ENCODE data around the gene MYO1D. TPM values are rescaled to one million over a fixed set of nuclear protein-coding genes. Genes with fewer than 3 reads are reported as not detected.

MYO1D gene
- total RNA-seq, 1 donor from 2014 or later: 18.0 TPM

DNA sequence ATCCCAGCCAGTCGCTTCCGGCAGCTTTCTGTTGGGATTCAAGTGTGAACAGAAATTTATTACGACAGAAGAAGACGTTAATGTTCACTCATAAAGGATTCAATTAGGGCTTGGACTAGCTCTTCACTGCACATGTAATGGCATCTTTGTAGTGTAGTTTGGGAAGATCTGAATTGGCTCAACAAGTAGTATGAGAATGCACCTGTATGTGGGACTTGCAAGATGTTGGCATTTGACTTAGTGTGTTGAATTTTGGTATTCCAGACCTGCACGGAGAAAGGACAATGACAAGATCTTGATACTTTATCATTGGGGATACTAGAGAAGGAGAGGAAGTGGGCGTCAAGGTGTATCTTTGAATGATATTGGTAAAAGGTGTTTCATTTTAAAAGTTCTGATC is 431.4 kb downstream of the MYO1D start:
- Histone ChIP-seq H4K20me1 (ENCODE audit: insufficient read depth, low read length) (peaks cover 53% of the 10 kb centered on the region), H3K9ac (ENCODE audit: low read length) (peak overlapping the region; percentile 99), H3K36me3 (ENCODE audit: insufficient read depth, low read length) (peaks cover 18% of the 10 kb centered on the region), H3K79me2 (ENCODE audit: insufficient read depth, low read length) (peaks cover 61% of the 10 kb centered on the region), H3K4me1 (ENCODE audit: insufficient read depth, low read length) (peaks cover 11% of the 10 kb centered on the region), H3K4me2 (ENCODE audit: low read length) (peak overlapping the region; percentile 89), H3K4me3 (ENCODE audit: insufficient read depth, low read depth, low read length) (peak overlapping the region; percentile 96), H3K27me3 (ENCODE audit: insufficient read depth, low read length) (no peaks in the 10 kb centered on the region), H3K27ac (ENCODE audit: low read depth, low read length) (peak overlapping the region; percentile 96), H3K9me3 (ENCODE audit: insufficient read depth, low read depth, low read length) (no peaks in the 10 kb centered on the region), H2AFZ (ENCODE audit: low read depth, low read length) (no peak overlapping the region)
- H3K27ac Mint-ChIP-seq (ENCODE audit: unreplicated experiment): peak overlapping the region; percentile 70
- H3K9me3 Mint-ChIP-seq (ENCODE audit: unreplicated experiment): no peaks in the 10 kb centered on the region
- peaks cover 7% of the 10 kb centered on the region for H3K36me3 Mint-ChIP-seq (ENCODE audit: low read depth, unreplicated experiment)
- FAIRE-seq: no peak
- H3K4me3 Mint-ChIP-seq (ENCODE audit: unreplicated experiment): peak overlapping the region; percentile 88
- peaks cover 8% of the 10 kb centered on the region for H3K27me3 Mint-ChIP-seq (ENCODE audit: low read depth, unreplicated experiment)
- peaks cover 14% of the 10 kb centered on the region for H3K4me1 Mint-ChIP-seq (ENCODE audit: low read depth, unreplicated experiment)
- TF ChIP-seq EZH2 (IDR thresholded peaks at IDR 0.05; ENCODE audit: insufficient read depth, low read length): no peak
- TF ChIP-seq, protein P1, sequence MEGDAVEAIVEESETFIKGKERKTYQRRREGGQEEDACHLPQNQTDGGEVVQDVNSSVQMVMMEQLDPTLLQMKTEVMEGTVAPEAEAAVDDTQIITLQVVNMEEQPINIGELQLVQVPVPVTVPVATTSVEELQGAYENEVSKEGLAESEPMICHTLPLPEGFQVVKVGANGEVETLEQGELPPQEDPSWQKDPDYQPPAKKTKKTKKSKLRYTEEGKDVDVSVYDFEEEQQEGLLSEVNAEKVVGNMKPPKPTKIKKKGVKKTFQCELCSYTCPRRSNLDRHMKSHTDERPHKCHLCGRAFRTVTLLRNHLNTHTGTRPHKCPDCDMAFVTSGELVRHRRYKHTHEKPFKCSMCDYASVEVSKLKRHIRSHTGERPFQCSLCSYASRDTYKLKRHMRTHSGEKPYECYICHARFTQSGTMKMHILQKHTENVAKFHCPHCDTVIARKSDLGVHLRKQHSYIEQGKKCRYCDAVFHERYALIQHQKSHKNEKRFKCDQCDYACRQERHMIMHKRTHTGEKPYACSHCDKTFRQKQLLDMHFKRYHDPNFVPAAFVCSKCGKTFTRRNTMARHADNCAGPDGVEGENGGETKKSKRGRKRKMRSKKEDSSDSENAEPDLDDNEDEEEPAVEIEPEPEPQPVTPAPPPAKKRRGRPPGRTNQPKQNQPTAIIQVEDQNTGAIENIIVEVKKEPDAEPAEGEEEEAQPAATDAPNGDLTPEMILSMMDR (IDR thresholded peaks at IDR 0.05; ENCODE audit: insufficient read depth, low read depth, low read length): no peak
- no peak for DNase-seq (ENCODE audit: low read depth)

DNA sequence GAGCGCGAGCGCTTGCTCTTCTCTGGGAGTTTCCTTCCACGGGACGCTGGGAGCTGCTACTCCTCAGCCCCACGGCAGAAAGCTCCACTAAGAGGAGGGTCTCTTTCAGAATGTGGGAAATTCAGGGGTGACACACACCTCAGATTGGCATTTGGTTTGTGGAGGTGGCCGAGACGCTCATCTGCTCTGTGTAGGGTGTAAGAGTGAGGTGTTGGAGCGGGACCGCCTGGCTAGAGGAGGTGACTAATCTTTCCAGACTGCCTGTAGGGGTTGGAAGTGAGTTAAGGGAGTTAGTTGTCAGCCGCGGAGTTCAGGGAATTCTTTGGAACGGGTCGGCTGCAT is 431.9 kb downstream of the MYO1D start:
- Histone ChIP-seq H3K9me3 (ENCODE audit: insufficient read depth, low read depth, low read length) (no peaks in the 10 kb centered on the region), H3K4me1 (ENCODE audit: insufficient read depth, low read length) (peaks cover 11% of the 10 kb centered on the region), H4K20me1 (ENCODE audit: insufficient read depth, low read length) (peaks cover 50% of the 10 kb centered on the region), H3K27ac (ENCODE audit: low read depth, low read length) (peak overlapping the region; percentile 96), H3K9ac (ENCODE audit: low read length) (peak overlapping the region; percentile 99), H3K4me2 (ENCODE audit: low read length) (peak overlapping the region; percentile 89), H3K4me3 (ENCODE audit: insufficient read depth, low read depth, low read length) (peak overlapping the region; percentile 96), H3K79me2 (ENCODE audit: insufficient read depth, low read length) (peaks cover 58% of the 10 kb centered on the region), H2AFZ (ENCODE audit: low read depth, low read length) (peak overlapping the region; percentile 62), H3K36me3 (ENCODE audit: insufficient read depth, low read length) (peaks cover 18% of the 10 kb centered on the region), H3K27me3 (ENCODE audit: insufficient read depth, low read length) (no peaks in the 10 kb centered on the region)
- Mint-ChIP-seq H3K4me3 (ENCODE audit: unreplicated experiment) (peak overlapping the region; percentile 88), H3K27me3 (ENCODE audit: low read depth, unreplicated experiment) (peaks cover 8% of the 10 kb centered on the region), H3K9me3 (ENCODE audit: unreplicated experiment) (no peaks in the 10 kb centered on the region), H3K4me1 (ENCODE audit: low read depth, unreplicated experiment) (peaks cover 14% of the 10 kb centered on the region), H3K27ac (ENCODE audit: unreplicated experiment) (peak overlapping the region; percentile 70), H3K36me3 (ENCODE audit: low read depth, unreplicated experiment) (peaks cover 7% of the 10 kb centered on the region)
- DNase-seq (ENCODE audit: low read depth) (peak; percentile 70), FAIRE-seq (no peak)
- TF ChIP-seq EZH2 (IDR thresholded peaks at IDR 0.05; ENCODE audit: insufficient read depth, low read length): no peak
- TF ChIP-seq, protein P1 (IDR thresholded peaks at IDR 0.05; ENCODE audit: insufficient read depth, low read depth, low read length): no peak

DNA sequence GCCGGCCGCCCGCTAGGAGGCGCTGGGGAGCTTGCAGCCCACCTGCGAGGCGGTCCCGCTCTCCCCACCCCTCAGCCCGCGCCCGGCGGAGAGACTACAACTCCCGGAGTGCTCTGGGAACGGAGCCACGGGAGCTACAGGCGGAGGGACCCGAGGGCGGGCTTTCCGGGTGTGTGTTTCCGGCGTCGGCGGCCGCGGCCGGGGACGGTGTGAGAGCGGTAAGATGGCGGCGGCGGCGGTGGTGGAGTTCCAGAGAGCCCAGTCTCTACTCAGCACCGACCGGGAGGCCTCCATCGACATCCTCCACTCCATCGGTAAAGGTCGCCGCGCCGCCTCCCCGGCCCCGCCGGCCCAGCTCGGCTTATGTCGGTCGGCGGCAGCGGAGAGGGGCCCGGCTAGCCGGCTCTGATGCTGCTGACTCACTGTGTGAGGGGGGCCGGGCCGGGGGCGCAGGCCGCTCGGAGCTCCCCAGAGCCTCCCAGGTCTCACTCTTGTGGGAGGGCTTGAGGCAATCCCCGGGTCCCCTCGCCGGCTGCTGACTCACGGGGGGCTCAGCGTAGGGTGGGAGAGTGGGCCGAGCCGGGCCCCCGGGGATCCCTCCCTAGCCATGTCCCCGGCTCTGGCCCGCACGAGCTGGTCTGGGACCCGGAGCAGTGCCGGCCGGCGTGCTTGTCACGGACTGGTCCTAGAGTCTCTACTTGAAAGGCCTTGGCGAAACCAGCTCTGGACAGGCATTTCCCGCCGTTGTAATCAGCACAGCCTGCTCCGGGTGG is 432.4 kb downstream of the MYO1D start, which contains the start of gene PSMD11:
Gene PSMD11, plus strand, starts transcription at position 210 of the 773 bp plus-strand sequence. Its CDS starts 14 bp downstream, at position 224.
- Histone ChIP-seq H3K79me2 (ENCODE audit: insufficient read depth, low read length) (peaks cover 52% of the 10 kb centered on the region), H3K9ac (ENCODE audit: low read length) (peak within 1 kb of the TSS; percentile 99)
- no peaks in the 10 kb centered on the region for H3K9me3 Mint-ChIP-seq (ENCODE audit: unreplicated experiment)

More for the DNA sequence above, 432.4 kb downstream of the MYO1D start, which contains the start of gene PSMD11:
- Mint-ChIP-seq H3K27ac (ENCODE audit: unreplicated experiment) (peak within 1 kb of the TSS; percentile 70), H3K4me3 (ENCODE audit: unreplicated experiment) (peak within 1 kb of the TSS; percentile 88), H3K27me3 (ENCODE audit: low read depth, unreplicated experiment) (peaks cover 8% of the 10 kb centered on the region), H3K4me1 (ENCODE audit: low read depth, unreplicated experiment) (peaks cover 14% of the 10 kb centered on the region), H3K36me3 (ENCODE audit: low read depth, unreplicated experiment) (peaks cover 6% of the 10 kb centered on the region)
- H3K4me3 ChIP-seq (ENCODE audit: insufficient read depth, low read depth, low read length): peak within 1 kb of the TSS; percentile 96
- H2AFZ ChIP-seq (ENCODE audit: low read depth, low read length): peak within 1 kb of the TSS; percentile 90
- DNase-seq (ENCODE audit: low read depth) (peak; percentile 87), FAIRE-seq (no peak)
- H3K27me3 ChIP-seq (ENCODE audit: insufficient read depth, low read length): no peaks in the 10 kb centered on the region
- peak within 1 kb of the TSS; percentile 89 for H3K4me2 ChIP-seq (ENCODE audit: low read length)
- no peaks in the 10 kb centered on the region for H3K9me3 ChIP-seq (ENCODE audit: insufficient read depth, low read depth, low read length)
- peaks cover 11% of the 10 kb centered on the region for H3K4me1 ChIP-seq (ENCODE audit: insufficient read depth, low read length)
- H4K20me1 ChIP-seq (ENCODE audit: insufficient read depth, low read length): peaks cover 45% of the 10 kb centered on the region
- H3K27ac ChIP-seq (ENCODE audit: low read depth, low read length): peak within 1 kb of the TSS; percentile 96
- TF ChIP-seq, protein P1 (IDR thresholded peaks at IDR 0.05; ENCODE audit: insufficient read depth, low read depth, low read length): peak; percentile 65
- no peak for TF ChIP-seq EZH2 (IDR thresholded peaks at IDR 0.05; ENCODE audit: insufficient read depth, low read length)
- H3K36me3 ChIP-seq (ENCODE audit: insufficient read depth, low read length): peaks cover 14% of the 10 kb centered on the region
